GM21723 (cell line): ENCODE results near the gene UBL7.
"Not testable (repeated sequence)": the region's sequence is repeated elsewhere in the genome, so short reads cannot be mapped to it uniquely, and the experiment has no call there.

Experiments
- ATAC-seq: cut with Tn5 transposase; IDR thresholded peaks from one replicate; pipeline ENCODE4 v1.9.1; 2021; ENCODE audit warnings: mild to moderate bottlenecking, moderate library complexity; ENCODE audit not compliant: unreplicated experiment

Gene UBL7

DNA sequence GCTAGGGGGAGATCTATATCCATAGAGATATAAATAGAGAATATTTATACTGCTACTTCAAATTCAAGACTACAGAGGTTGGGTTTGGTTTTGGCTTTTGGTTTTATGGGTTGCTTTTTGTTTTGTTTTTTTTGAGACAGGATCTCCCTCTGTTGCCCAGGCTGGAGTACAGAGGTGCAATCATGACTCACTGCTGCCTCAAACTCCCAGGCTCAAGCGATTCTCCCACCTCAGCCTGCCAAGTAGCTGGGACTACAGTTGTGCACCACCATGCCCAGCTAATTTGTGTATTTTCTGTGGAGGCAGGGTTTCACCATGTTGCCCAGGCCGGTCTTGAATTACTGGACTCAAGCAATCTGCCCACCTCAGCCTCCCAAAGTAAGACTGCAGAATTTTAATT, 3.9 kb upstream of the UBL7 start:
- ATAC-seq: no peak

DNA sequence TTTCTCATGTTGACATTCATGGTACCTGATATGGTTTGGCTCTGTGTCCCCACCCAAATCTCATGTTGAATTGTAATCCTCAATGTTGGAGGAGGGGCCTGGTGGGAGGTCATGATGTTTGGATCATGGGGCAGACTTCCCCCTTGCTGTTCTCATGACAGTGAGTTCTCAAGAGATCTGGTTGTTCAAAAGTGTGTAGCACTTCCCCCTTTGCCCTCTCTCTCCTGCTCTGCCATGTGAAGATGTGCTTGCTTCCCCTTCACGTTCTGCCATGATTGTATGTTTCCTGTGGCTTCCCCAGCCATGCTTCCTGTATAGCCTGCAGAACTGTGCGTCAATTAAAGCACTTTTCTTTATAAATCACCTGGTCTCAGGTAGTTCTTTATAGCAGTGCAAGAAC, 3.3 kb upstream of the UBL7 start:
- ATAC-seq: no peak

DNA sequence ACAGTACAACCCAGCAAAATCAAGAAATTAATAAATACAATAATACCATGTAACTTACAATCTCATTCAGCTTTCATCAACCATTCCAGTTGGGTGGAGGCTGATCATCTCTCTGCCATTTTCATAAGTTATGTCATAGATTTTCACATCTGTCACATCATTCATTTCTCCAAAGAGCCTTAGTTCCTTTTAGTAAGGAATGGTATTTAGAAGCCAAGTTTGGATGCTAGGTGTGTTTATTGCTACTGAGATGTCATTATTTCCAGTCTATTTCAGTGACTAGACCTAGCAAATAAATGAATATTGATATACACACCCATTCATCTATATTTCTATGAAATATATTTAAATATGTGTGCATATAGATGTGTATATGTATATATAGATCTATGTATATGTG, 2.7 kb upstream of the UBL7 start:
- no peak for ATAC-seq

DNA sequence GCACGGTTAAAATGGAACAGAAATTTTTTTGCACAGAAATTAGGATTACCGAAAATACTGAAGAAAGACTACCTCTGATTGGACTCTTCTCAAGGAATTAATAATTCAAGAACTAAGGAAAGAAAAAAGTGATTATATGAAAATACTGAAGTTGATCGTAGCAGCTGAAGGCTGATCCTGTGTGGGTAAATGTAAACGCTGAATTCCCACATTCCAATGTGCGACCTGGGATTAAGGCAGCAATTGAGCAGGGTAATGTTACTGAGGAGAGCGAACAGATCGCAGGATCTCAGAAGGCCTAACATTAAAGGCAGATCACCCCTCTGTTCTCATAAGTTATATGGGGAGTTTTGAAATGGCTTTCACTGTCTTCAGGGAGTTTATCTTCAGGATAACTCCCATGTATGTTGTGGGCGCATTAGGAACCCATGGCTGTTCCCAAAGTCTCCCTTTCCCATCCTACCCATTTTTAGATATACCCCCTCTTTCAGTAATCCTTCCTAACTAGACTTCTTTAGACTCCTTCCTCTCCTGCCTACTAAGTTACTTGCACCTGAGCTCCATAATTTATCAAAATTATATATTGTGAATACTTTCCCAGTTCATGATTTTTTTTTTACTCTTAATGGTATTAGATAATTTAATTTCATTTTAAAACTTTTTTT, 1.0 kb upstream of the UBL7 start:
- no peak for ATAC-seq

DNA sequence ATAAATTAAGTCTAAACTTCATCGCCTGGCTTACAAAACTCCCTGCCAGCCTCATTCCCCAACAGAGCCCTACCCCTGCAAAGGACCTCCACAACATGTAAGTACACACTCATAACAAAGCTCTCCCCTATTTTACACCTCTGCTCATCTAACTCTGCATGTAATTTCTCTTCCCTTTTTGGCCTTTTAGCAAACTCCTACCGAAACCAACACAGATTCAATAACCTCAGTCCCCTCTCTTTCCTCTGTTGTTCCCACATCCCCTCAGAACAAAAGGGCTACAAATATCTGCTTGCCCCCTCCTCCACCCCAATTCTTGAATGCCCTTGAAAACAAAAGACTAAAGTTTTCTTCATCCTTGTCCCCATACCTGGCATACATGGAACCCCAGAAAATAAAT, 662 bp downstream of the UBL7 start:
- peak; percentile 29 for ATAC-seq

DNA sequence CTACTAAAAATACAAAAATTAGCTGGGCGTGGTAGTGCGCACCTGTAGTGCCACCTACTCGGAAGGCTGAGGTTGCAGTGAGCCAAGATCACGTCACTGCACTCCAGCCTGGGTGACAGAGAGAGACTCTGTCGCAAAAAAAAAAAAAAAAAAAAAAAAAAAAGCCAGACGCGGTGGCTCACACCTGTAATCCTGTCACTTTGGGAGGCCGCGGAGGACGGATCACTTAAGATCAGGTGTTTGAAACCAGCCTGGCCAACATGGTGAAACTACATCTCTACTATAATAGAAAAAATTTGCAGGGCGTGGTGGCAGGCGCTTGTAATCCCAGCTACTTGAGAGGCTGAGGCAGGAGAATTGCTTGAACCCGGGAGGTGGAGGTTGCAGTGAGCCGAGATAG, 1.2 kb downstream of the UBL7 start:
- not testable (repeated sequence) for ATAC-seq

DNA sequence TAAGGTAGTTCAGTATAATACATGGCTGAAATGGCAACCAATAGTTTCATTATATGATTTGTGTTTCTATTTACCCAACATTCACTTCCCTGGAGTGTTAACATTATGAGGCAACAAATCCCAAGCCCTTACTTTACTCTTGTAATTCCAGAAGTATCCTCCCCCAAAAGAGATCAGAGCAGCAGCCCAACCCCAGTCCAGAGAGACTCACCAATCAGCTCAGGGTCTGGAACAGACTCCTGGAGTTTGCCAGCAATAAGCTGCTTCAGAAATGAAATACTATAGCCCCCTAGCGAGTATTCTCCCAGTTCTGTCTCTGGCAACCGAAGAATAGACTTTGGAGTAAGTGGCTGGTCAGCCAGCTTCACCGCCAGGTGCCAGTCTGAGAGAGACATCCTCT, 2.5 kb downstream of the UBL7 start:
- ATAC-seq: no peak

DNA sequence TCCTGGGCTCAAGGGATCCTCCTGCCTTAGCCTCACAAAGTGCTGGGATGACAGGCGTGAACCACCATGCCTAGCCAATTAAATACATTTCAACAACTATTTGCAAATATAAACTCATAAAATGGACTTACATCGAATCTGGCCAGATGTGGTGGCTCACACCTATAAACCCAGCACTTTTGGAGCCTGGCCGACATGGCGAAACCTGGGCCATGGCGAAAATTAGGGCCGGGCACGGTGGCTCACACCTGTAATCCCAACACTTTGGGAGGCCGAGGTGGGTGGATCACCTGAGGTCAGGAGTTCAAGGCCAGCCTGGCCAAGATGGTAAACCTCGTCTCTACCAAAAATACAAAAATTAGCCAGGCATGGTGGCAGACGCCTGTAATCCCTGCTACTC, 3.9 kb downstream of the UBL7 start:
- not testable (repeated sequence) for ATAC-seq

DNA sequence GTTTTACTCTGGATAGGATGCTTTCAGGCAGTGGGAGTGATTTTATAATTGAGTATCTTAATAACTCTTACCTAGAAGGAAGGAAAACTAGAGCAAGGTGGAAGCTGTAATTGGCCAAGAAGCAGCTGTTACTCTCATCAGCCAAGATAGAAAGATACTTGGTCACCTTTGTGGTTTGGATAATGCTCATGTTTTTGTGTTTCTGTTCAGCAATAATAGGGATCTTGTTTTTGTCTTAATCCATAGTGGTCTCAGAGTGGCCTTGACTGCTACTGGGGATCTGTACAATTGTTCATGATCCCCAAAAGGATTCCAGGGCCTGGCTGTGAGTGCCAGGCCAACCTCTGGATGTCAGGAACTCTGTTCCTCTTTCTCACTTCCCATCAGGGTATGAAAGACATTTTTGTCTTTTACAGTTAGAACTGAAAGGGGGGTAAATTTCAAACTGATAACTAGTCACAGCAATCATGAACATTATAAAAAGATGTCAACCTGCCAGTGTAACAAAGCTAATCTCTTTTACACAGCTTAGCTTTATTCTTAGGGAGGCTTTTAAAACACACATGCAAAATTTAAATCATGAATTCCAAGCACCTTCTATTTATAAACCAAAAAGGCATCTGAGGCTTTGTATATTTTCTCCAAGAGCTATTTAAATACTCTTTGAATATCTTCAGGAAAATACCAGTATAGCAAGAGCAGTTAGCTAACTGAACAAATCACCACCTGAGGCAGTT, 6.0 kb downstream of the UBL7 start:
- no peak for ATAC-seq

DNA sequence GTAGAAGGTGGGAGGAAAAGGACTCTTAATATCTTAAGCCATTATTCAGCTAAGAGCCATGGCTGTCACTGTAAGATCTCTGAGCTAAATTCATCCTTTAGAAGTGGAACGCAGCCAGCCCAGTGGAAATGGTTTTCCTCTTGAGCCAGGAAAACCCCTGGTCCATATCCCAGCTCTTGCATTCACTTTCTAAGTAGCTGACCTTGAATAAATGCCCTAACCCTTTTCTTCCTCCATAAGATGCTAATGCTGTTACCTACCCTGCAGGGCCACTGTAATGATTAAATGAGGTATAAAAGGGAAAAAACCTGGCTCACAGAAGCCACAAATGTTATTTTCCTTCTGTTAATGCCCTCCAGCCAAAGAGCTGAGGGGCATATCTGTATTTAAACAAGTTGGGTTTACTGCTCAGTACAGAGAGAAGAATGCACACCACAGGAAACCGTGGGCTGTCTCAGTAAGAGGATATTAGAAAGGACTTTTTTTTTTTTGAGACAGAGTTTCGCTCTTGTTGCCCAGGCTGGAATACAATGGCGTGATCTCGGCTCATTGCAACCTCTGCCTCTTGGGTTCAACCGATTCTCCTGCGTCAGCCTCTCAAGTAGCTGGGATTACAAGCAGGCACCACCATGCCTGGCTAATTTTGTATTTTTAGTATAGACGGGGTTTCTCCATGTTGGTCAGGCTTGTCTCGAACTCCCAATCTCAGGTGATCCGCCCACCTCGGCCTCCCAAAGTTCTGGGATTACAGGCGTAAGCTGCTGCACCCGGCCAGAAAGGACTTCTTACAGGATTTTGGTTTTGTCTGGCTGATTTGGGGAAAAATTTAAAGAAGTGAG, 6.8 kb downstream of the UBL7 start:
- ATAC-seq: no peak

DNA sequence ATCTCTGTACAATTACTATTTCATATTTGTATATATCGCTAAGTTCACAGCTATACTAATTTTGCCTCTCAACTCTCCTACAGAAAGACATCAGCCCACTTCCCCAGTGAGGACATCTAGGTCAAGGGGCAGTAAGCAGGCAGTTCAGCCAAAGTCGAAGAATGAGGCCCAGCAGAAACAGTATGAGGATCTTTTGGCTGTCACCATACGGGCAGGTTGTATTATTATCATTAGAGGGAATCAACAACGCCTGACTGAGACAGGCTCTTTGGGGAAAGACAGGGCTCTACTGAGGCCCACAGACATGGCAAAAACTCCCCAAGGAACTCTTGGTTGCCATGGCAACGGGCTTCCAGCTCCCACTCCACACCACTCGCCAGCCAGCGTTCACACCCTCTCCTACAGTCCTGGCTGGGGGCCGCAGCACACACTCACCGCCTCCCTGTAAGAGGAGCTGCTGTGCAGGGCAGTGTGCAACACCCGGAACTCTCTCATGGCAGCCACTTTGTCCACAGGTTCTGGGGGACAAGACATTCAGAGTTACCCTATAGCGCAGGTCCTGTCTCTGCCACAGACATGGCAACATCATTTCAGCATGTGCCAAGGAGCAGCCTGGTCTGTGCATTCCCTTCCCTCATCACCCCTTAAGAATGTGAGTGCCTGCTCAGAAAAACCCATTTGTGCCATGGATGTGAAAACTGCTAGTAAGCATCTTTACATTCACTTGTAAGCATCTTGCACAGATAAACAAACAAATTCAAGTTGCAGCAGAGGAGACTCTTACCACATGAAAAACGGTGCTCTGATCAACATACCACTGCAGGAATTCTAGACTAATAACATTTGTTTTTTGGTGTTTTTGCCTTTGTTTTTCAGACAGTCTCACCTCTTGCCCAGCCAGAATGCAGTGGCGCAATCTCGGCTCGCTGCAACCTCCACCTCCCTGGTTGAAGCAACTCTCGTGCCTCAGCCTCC, 8.8 kb downstream of the UBL7 start:
- no peak for ATAC-seq

DNA sequence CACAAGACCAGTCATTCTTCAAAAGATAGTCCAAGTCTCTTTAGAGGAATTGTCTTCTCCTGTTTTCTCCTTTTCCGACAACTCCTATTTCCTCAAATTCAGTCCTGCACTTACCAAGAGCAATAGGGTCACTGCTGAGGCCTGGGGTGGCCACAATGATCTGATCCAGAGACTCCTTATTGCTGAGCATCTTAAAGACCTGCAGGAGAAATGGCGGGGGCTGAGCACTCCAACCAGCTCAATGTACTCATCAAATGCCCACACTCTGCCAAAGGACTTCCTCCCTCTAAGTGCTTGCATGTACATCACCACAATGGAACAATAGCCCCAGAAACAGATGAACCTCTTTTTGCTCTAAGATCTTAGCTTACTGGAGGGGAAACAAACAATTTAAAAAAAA, 9.6 kb downstream of the UBL7 start:
- ATAC-seq: no peak

DNA sequence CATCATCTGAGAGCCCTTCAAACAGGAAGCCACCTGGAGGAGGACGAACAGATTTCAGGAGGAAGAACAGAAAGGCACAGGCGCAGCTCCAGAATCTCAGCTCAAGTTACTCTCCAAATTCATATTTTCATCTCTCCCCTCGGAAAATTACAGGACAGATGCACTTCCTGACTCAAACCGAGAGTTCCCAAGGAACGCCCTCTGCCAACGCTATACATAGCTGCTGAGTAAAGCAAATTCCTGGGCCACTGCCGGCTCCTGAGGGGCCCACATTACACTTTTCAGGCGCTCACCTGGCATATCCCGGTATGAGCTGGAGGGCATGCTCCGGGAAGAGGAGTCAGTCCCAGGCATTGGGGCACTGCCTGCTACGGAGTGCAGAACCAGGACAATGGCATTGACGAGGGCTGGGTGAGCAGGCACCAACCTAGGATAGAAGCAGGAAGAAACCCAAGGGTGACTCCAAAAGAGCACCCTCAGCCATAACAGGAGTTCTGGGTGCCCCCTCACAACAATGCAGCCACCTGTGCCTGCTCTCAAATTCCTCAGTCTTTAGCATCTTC, 11.2 kb downstream of the UBL7 start:
- no peak for ATAC-seq

DNA sequence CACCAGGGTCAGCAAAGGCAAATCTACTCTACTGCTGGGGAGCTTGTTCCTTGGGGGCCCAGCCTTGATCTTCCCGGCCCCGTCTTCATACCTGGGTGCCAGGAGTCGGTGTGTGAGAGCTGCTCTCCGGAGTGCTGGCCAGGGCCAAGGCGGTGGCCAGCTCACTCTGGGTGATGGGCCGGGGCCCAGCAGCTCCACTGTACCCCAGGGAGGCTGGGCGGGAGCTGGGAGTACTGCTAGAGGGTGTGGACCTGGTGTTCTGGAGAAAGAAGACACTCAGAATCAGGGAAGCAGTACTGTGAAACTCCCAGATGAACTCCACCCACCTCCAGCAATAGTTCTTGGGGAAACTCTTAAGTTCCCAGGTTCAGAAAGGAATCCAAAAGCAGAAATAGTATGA, 11.9 kb downstream of the UBL7 start:
- no peak for ATAC-seq

DNA sequence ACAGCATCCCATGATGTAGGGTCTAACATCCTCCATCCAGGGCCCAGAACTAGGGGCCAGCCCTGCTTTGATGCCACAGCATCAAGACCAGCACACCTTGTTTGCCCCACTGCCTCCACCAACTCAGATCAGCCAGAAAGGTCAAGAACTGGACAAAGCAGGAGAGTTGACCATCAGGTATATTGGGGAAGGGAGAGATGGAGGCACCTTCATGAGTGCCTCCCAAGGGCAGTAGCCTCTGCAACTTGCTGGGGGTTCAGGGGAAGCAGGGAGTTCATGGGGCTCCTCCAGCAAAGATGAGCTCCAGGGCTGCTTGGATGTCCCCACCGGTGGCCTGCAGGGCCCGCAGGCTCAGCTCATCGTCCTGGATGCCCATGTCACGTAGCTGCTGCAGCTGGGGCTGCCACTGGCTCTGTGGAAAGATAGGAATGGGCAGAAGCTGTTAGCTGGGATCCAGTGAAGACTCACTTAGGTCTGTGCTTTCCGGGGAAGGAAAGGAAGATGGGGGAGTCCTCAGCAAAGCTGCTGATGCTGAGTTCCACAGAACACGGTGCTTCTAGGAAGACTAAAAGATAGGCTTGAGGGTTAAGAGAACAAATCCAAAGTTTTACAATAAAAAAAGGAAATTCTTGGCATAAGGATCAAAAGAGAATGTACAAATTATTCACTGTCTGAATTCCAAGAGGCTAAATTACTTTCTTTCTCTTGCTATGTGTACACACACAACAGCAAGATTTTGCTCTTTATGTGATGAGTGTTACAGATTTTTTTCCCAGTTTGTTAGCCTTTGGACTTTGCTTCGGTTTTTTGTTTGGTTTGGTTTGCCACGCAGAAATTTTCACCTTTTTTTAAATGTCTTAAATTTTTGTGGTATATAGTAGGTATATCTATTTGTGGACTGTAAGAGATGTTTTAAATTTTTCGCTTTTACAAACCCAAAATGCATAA, 14.9 kb downstream of the UBL7 start:
- ATAC-seq: no peak

DNA sequence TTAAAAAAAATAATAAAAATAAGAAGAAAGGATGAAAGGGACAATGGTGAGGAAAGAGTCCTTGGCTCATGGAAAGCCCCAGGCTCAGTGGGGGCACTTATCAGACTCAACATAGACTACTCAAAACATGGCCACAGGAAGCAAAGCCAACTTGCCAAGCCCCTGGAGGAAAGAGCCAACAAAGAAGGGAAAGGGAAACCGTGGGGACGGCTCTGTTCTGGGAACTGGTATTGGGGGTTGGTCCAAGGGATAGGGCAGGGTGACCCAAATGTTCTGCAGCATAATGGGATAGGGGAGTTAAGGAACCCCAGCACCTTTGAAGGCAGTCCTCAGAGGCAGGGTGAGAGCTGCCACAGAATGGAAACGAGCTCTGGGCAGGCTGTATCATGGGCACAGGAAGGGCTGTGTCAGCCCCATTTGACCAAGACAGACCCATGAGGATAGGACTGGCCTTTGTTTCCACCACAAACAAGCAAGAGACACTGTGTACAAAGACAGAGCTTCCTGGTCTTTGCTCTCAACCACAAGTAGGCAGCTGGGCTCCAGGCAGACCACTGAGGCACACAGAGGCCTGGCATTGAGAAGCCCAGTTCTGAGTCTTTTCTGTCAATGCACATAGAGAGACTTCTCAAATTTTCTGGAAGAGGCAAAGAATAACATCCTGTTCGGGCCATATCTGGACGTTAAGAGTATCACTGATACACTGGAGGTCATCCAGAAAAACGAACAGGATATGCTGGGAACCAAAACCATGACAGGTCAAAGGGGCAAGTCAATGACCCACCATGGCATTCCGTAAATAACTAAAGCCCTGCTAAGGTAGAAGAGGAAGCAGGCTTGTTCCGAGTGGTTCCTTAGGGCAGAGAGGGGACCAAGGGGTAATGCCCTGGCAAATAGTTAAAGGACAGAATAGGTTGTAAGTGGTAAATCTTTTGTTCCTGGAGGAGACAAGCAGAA, 16.6 kb downstream of the UBL7 start:
- ATAC-seq: no peak

DNA sequence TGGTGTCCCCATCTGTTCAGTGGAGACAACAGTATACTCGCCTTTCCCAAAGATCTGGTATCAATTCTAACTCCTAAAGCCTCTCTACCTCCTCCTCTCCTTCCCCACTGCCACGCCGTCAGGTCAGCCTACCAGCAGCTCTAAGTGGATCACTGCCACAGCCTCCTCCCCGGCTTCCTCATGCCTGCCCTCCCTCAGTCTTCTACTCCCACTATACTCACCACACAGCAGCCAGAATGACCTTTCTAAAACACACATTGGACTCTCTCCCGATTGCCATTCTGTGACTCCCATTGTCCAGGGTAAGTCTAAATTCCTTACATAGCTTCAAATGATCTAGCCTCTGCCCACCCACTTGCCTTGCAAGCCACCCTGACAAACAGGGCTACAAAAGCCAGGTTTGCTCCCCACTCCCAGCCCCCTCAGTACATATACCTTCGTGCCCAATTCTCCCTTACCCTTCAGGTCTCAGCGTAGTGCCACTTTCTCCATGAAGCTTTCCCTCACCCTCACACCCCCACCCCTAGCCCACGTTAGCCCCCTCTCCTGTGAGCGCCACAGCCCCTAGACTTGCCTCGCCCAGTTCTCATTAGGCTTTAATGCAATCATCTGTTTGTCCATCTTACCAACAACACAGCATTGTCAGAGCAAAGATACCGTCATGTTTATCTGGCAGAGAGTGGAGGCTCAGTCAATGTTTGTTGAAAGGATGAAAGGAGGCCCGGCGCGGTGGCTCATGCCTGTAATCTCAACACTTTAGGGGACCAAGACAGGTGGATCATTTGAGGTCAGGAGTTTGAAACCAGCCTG, 17.7 kb downstream of the UBL7 start:
- ATAC-seq: no peak
